Left renal cortex interstitium (tissue), 4 donors: ENCODE measurements around the gene LRRFIP2. TPM values are rescaled to one million over a fixed set of nuclear protein-coding genes. Genes with fewer than 3 reads are reported as not detected.

Source experiments
- DNase-seq, 4 donors: peaks; one replicate each; pipeline ENCODE4 v3.0.0-alpha.2; 2013; ENCODE audit warnings: low read depth in 4 of 4, low spot score in 2 of 4, missing footprints in 1 of 4
- polyA plus RNA-seq, 4 donors: library from polyadenylated mRNA; unstranded; fragments of 120-200 nt; gene quantifications; one replicate each; pipeline ENCODE4 v1.2.1, GENCODE V29; 2013; ENCODE audit not compliant: insufficient read length in 4 of 4

LRRFIP2 gene
- polyA plus RNA-seq, 4 donors = 38.6 to 45.6 (median 40.0) TPM

- DNase-seq = no peak
These were observed 20.2 kb upstream of the LRRFIP2 start for GRCh38 chr3:37194533-37194932.

- no peak for DNase-seq
These were observed 16.3 kb upstream of the LRRFIP2 start for GRCh38 chr3:37190667-37191066.

GRCh38 chr3:37189109-37189508 is 14.7 kb upstream of the LRRFIP2 start:
- no peak for DNase-seq

GRCh38 chr3:37183976-37184375 is 9.6 kb upstream of the LRRFIP2 start:
- no peak for DNase-seq

GRCh38 chr3:37183375-37183831 is 9.0 kb upstream of the LRRFIP2 start:
- DNase-seq = no peak

GRCh38 chr3:37182816-37183215 is 8.4 kb upstream of the LRRFIP2 start:
- no peak for DNase-seq

GRCh38 chr3:37181756-37182155 is 7.4 kb upstream of the LRRFIP2 start:
- no peak for DNase-seq

- no peak for DNase-seq
These were observed 5.0 kb upstream of the LRRFIP2 start for GRCh38 chr3:37179144-37179967.

GRCh38 chr3:37173806-37174205 is 576 bp downstream of the LRRFIP2 start:
- DNase-seq = no peak

GRCh38 chr3:37171144-37171543 is 3.2 kb downstream of the LRRFIP2 start:
- no peak for DNase-seq

GRCh38 chr3:37170513-37170912 is 3.9 kb downstream of the LRRFIP2 start:
- DNase-seq = no peak

- no peak for DNase-seq
These were observed 4.3 kb downstream of the LRRFIP2 start for GRCh38 chr3:37170060-37170459.

- DNase-seq = no peak
These were observed 5.5 kb downstream of the LRRFIP2 start for GRCh38 chr3:37168896-37169295.

GRCh38 chr3:37163262-37164015 is 10.9 kb downstream of the LRRFIP2 start:
- no peak for DNase-seq

GRCh38 chr3:37162501-37163245 is 11.7 kb downstream of the LRRFIP2 start:
- DNase-seq = no peak

- no peak for DNase-seq
These were observed 13.0 kb downstream of the LRRFIP2 start for GRCh38 chr3:37161351-37161750.

GRCh38 chr3:37155782-37156181 is 18.6 kb downstream of the LRRFIP2 start:
- no peak for DNase-seq

GRCh38 chr3:37154668-37155314 is 19.6 kb downstream of the LRRFIP2 start:
- DNase-seq = no peak

- no peak for DNase-seq
These were observed 23.8 kb downstream of the LRRFIP2 start for GRCh38 chr3:37150621-37151020.

GRCh38 chr3:37149257-37149656 is 25.1 kb downstream of the LRRFIP2 start:
- no peak for DNase-seq

- no peak for DNase-seq
These were observed 26.2 kb downstream of the LRRFIP2 start for GRCh38 chr3:37148208-37148607.
